Erythroblast (primary cell): ENCODE data around the gene PTPRCAP.

Source experiments
- GATA1 ChIP-seq: IDR thresholded peaks from 2 replicates; pipeline ENCODE4 v1.6.1; 2011; ENCODE audit warnings: low read depth, mild to moderate bottlenecking, control low read depth, low read length, moderate library complexity
- POLR2A ChIP-seq: IDR thresholded peaks from 2 replicates; pipeline ENCODE4 v1.6.1; 2011; ENCODE audit warnings: mild to moderate bottlenecking, low read length

DNA sequence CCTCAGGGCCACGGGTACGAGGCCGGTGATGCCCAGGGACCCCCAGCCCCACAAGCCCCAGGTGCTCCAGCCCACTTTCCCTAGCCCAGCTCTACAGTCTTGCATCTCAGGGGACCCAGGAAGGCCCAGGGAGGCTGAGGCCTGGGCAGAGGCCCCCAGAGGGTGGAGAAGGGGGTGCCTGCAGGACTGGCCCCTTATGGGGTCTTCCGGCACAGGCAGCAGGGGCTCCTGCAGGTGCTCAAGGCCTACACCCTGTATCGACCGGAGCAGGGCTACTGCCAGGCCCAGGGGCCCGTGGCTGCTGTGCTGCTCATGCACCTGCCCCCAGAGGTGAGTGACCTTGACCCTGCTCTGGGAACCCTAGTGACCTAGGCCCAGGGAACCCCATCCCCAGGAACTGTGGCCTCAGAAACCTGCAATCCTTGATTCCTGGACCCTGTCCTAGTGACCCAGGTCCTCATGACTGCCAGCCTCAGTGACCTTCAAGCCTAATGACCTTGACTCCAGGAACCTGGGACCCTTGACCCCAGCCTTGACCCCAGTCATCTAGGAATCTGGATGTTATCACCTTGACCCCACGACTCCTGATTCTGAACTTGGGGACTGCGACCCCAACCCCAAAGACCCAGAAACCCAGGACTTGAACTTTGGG lies 31.7 kb downstream of the PTPRCAP start:
- TF ChIP-seq POLR2A = no peak
- TF ChIP-seq GATA1 = no peak
